Measurements from ENCODE around the gene EPHA10.
A peak's percentile ranks its signal among the peaks of the same experiment; 100 is the strongest.

Gene EPHA10

DNA sequence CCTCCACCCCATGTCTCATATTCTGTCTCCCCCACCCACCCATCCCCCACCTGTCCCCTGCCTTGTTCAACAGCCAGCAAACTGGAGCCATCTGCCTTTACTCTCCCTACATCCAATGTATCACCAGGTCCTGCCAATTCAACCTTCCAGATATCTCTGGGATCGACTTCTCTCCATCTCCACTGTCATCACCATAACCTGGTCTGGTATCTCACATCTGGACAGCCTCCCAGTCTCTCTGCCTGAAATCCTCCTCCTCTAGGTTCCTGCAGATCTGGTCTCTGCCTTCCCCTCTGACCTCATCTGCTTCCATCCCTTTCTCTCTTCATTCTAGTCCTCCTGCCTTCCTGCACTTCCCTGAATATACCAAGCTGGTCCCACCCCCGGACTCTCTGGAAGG is 94.8 kb downstream of the EPHA10 start:
- DNase-seq = no peak

- DNase-seq = peak; percentile 76
Observed at GRCh38 chr1:37667023-37667671, 97.8 kb downstream of the EPHA10 start.

- DNase-seq = no peak
Observed at GRCh38 chr1:37666241-37666867, 98.6 kb downstream of the EPHA10 start.

All from NCI-H82 (cell line).